HepG2 (cell line): ENCODE results near the gene SF3A2. TPM values are rescaled to one million over a fixed set of nuclear protein-coding genes. Genes with fewer than 3 reads are reported as not detected.

Experiments used
- ATAC-seq: fragments of 200-7000 bp; cut with Tn5 transposase; 3 replicates; pipeline ENCODE4 v1.9.1; 2020; ENCODE audit warnings: mild to moderate bottlenecking, moderate library complexity
- BruUV-seq: library from RNA; stranded (reverse); fragments of 400-500 nt; replicated peaks from 2 replicates; lab custom pipeline; 2021; lab: Mats Ljungman, UMichigan
- CTCF ChIA-PET: fragments of 300-600 bp; formaldehyde crosslinking; extraction: SDS; loops from one replicate; lab custom pipeline; 2021; ENCODE audit warnings: low total read pairs, inconsistent platforms, low intra/inter-chr PET ratio; lab: Yijun Ruan, JAX
- POLR2A ChIA-PET: fragments of 350-600 bp; sonication (Branson Sonifier 250); formaldehyde crosslinking; loops from one replicate; lab custom pipeline; 2020; ENCODE audit warnings: antibody characterized with exemption, inconsistent platforms; lab: Yijun Ruan, JAX
- DNase-seq: peaks from one replicate; pipeline ENCODE4 v3.0.0-alpha.2; 2015; ENCODE audit warnings: low spot score
- FAIRE-seq: peaks from 3 replicates; lab custom pipeline; 2011; peaks lifted over from hg19 to GRCh38; lab: Jason Lieb, UNC
- H2AFZ ChIP-seq: one replicate; pipeline ENCODE4 v1.6.1; 2011; ENCODE audit warnings: low read length, inconsistent platforms
- H3K27ac ChIP-seq: fragments of 300-600 bp; 3 replicates; pipeline ENCODE4 v1.8.0; 2011; ENCODE audit warnings: mixed run types, mild to moderate bottlenecking, mixed read lengths, low read length, inconsistent platforms; ENCODE audit not compliant: insufficient read depth; ENCODE audit errors: extremely low read length
- H3K27me3 ChIP-seq, 2 experiments: fragments of 200-600 bp in 1 of 2; 2 replicates in 1 of 2; 3 replicates in 1 of 2; pipeline versions ENCODE4 v1.6.0 to v1.8.0; 2011; ENCODE audit warnings: low read length in 2 of 2, mild to moderate bottlenecking in 2 of 2, moderate library complexity in 2 of 2, inconsistent platforms in 1 of 2; ENCODE audit not compliant: insufficient read depth in 2 of 2, control insufficient read depth in 1 of 2
- H3K36me3 ChIP-seq, 2 experiments: fragments of 200-600 bp in 1 of 2; replicated peaks in 1 of 2; 2 replicates in 1 of 2; 3 replicates in 1 of 2; pipeline versions ENCODE4 v1.5.1 to v1.8.0; 2011; ENCODE audit warnings: low read length in 2 of 2, inconsistent platforms in 1 of 2; ENCODE audit not compliant: insufficient read depth in 2 of 2, control insufficient read depth in 1 of 2
- H3K4me1 ChIP-seq: 2 replicates; pipeline ENCODE4 v1.5.1; 2012; ENCODE audit warnings: low read length, inconsistent platforms; ENCODE audit not compliant: insufficient read depth
- H3K4me2 ChIP-seq: 2 replicates; pipeline ENCODE4 v1.6.0; 2011; ENCODE audit warnings: low read depth, low read length, inconsistent platforms
- H3K4me3 ChIP-seq, 3 experiments: fragments of 200-600 bp in 1 of 3; sonication (generic), shearing (Covaris generic) in 1 of 3; replicated peaks in 1 of 3; 2 replicates each; pipeline ENCODE4 v1.5.1; 2011 to 2016; ENCODE audit warnings: low read length in 3 of 3, inconsistent platforms in 2 of 3, low read depth in 2 of 3, mild to moderate bottlenecking in 2 of 3, control low read depth in 1 of 3, mixed read lengths in 1 of 3; ENCODE audit not compliant: insufficient read depth in 1 of 3
- H3K79me2 ChIP-seq: one replicate; pipeline ENCODE4 v1.6.1; 2011; ENCODE audit warnings: low read length, inconsistent platforms; ENCODE audit not compliant: insufficient read depth
- H3K9ac ChIP-seq: 2 replicates; pipeline ENCODE4 v1.6.0; 2011; ENCODE audit warnings: mild to moderate bottlenecking, low read depth, low read length, inconsistent platforms; ENCODE audit not compliant: insufficient read depth
- H3K9me3 ChIP-seq: 2 replicates; pipeline ENCODE4 v1.5.1; 2012; ENCODE audit warnings: mild to moderate bottlenecking, low read length
- H4K20me1 ChIP-seq: 2 replicates; pipeline ENCODE4 v1.6.0; 2011; ENCODE audit warnings: inconsistent platforms, mild to moderate bottlenecking, low read length, moderate library complexity; ENCODE audit not compliant: insufficient read depth
- ADNP ChIP-seq: sonication (generic); formaldehyde crosslinking; IDR thresholded peaks from 2 replicates; pipeline ENCODE4 v1.4.0; 2020; ENCODE audit warnings: missing genetic modification reagents
- HNF4A ChIP-seq: sonication (generic); formaldehyde crosslinking; IDR thresholded peaks from 2 replicates; pipeline ENCODE4 v1.4.0; 2020; ENCODE audit warnings: missing genetic modification reagents
- IRF9 ChIP-seq: sonication (generic); formaldehyde crosslinking; IDR thresholded peaks from 2 replicates; pipeline ENCODE4 v1.8.0; 2022; ENCODE audit warnings: missing genetic modification reagents, mild to moderate bottlenecking, borderline replicate concordance
- ISL2 ChIP-seq: sonication (generic); formaldehyde crosslinking; IDR thresholded peaks from 2 replicates; pipeline ENCODE4 v1.5.0; 2020; ENCODE audit warnings: missing genetic modification reagents
- KDM1A ChIP-seq: IDR thresholded peaks from 2 replicates; pipeline ENCODE4 v1.6.1; 2016; ENCODE audit warnings: missing compliant biosample characterization
- KLF13 ChIP-seq: sonication (generic); formaldehyde crosslinking; IDR thresholded peaks from 2 replicates; pipeline ENCODE4 v1.4.0; 2020; ENCODE audit warnings: mild to moderate bottlenecking, missing genetic modification reagents
- MED1 ChIP-seq: sonication (generic); formaldehyde crosslinking; IDR thresholded peaks from 2 replicates; pipeline ENCODE4 v1.4.0; 2020; ENCODE audit warnings: missing genetic modification reagents
- MTA3 ChIP-seq: sonication (generic); formaldehyde crosslinking; IDR thresholded peaks from 2 replicates; pipeline ENCODE4 v1.4.0; 2020; ENCODE audit warnings: missing genetic modification reagents
- PHF8 ChIP-seq: sonication (generic); formaldehyde crosslinking; IDR thresholded peaks from 2 replicates; pipeline ENCODE4 v1.5.0; 2020; ENCODE audit warnings: missing genetic modification reagents
- SAFB2 ChIP-seq: sonication (generic); formaldehyde crosslinking; IDR thresholded peaks from 2 replicates; pipeline ENCODE4 v1.5.1; 2020; ENCODE audit warnings: missing genetic modification reagents, low read depth, mild to moderate bottlenecking, borderline replicate concordance
- TOPORS ChIP-seq: sonication (generic); formaldehyde crosslinking; IDR thresholded peaks from 2 replicates; pipeline ENCODE4 v1.8.0; 2023; ENCODE audit warnings: mild to moderate bottlenecking, missing genetic modification reagents
- ZBED4 ChIP-seq: sonication (generic); formaldehyde crosslinking; IDR thresholded peaks from 2 replicates; pipeline ENCODE4 v1.4.0; 2020; ENCODE audit warnings: missing genetic modification reagents, borderline replicate concordance
- ZKSCAN1 ChIP-seq: fragments of 150-350 bp; IDR thresholded peaks from 2 replicates; pipeline ENCODE4 v1.6.1; 2014; ENCODE audit warnings: low read length
- ZNF101 ChIP-seq: sonication (generic); formaldehyde crosslinking; IDR thresholded peaks from 2 replicates; pipeline ENCODE4 v1.4.0; 2020; ENCODE audit warnings: mild to moderate bottlenecking, low read depth, missing genetic modification reagents, borderline replicate concordance
- ZNF784 ChIP-seq: sonication (generic); formaldehyde crosslinking; IDR thresholded peaks from 2 replicates; pipeline ENCODE4 v1.5.1; 2020; ENCODE audit warnings: missing genetic modification reagents, mild to moderate bottlenecking, borderline replicate concordance
- ZNF879 ChIP-seq: sonication (generic); formaldehyde crosslinking; IDR thresholded peaks from 2 replicates; pipeline ENCODE4 v1.8.1; 2023; ENCODE audit warnings: missing genetic modification reagents
- ZSCAN30 ChIP-seq: sonication (generic); formaldehyde crosslinking; IDR thresholded peaks from 2 replicates; pipeline ENCODE4 v1.5.0; 2020; ENCODE audit warnings: mild to moderate bottlenecking, missing genetic modification reagents
- WGBS: methylation state at CpG from one replicate; pipeline ENCODE4 v1.1.6; 2017; ENCODE audit warnings: low lambda C conversion rate; 5-methylcytosine and 5-hydroxymethylcytosine counted together
- in situ Hi-C: cut with HindIII; loops from 2 replicates; pipeline ENCODE4 v1.10.0; 2017; ENCODE audit warnings: low pct_unique_long_range_greater_than_20kb; ENCODE audit not compliant: extremely low pct_ligation_motif_present
- intact Hi-C: fragments of 100-400 bp; cut with micrococcal nuclease; formaldehyde crosslinking; loops from one replicate; pipeline ENCODE4 v1.10.0; 2022; ENCODE audit not compliant: unreplicated experiment
- polyA plus RNA-seq, 8 experiments: library from polyadenylated mRNA; depleted of rRNA in 3 of 8; stranded (reverse) in 7 of 8; unstranded in 1 of 8; fragments of >200 nt; fragmentation: Illumina TruSeq in 4 of 8; extraction: Trizol in 4 of 8; gene quantifications; 2 replicates each; pipeline versions ENCODE4 v1.2.1 to v1.2.3, GENCODE V29; 2011 to 2016; ENCODE audit warnings: low read depth in 4 of 8, missing spikeins in 1 of 8, mixed read lengths in 1 of 8; ENCODE audit not compliant: insufficient read depth in 1 of 8
- total RNA-seq, 5 experiments: library from RNA; depleted of rRNA; stranded (reverse); fragments of >200 nt; fragmentation: Illumina TruSeq; extraction: Trizol; gene quantifications; 2 replicates each; pipeline ENCODE4 v1.2.3, GENCODE V29; 2016; ENCODE audit warnings: low read depth in 1 of 5

The SF3A2 gene
- total and polyA plus RNA-seq, 2 of the 13 experiments (the other 11 are each of a cell fraction or from before 2014, with no cell fraction given) = 8.6 to 8.8 TPM

- H3K27ac ChIP-seq = no peak overlapping the region
- intact Hi-C loops (no loop called here), in situ Hi-C loops (no loop called here)
- TF ChIP-seq PHF8 (no peak), SAFB2 (no peak), IRF9 (CRISPR knock-in tag) (no peak), ZKSCAN1 (no peak), MTA3 (CRISPR knock-in tag) (no peak), ZNF784 (CRISPR knock-in tag) (no peak), KLF13 (CRISPR knock-in tag) (no peak), ZNF101 (CRISPR knock-in tag) (no peak), KDM1A (CRISPR knock-in tag) (no peak), ZSCAN30 (CRISPR knock-in tag) (no peak), TOPORS (CRISPR knock-in tag) (no peak), MED1 (no peak), ZNF879 (CRISPR knock-in tag) (no peak), HNF4A (no peak), ZBED4 (no peak), ISL2 (CRISPR knock-in tag) (no peak), ADNP (CRISPR knock-in tag) (no peak)
- no peak overlapping the region for H3K4me3 ChIP-seq
- no peak for ATAC-seq
- CTCF ChIA-PET = no interaction called here
- H2AFZ ChIP-seq = no peak overlapping the region
- H4K20me1 ChIP-seq = no peaks in the 10 kb centered on the region
- no peak for FAIRE-seq
- WGBS = 58% methylated on average over 9 of the region's 16 CpGs
- no peaks in the 10 kb centered on the region for H3K79me2 ChIP-seq
- H3K27me3 ChIP-seq = peaks cover 19 to 69% of the 10 kb centered on the region in 2 experiments
- H3K4me1 ChIP-seq = peaks cover 9% of the 10 kb centered on the region
- H3K4me2 ChIP-seq = no peak overlapping the region
- BruUV-seq = no TSS peak
- no peaks in the 10 kb centered on the region for H3K36me3 ChIP-seq
- no peaks in the 10 kb centered on the region for H3K9me3 ChIP-seq
- POLR2A ChIA-PET = no interaction called here
- DNase-seq = no peak
- H3K9ac ChIP-seq = no peak overlapping the region
Observed at GRCh38 chr19:2296141-2296540, 59.5 kb downstream of the SF3A2 start.
